H9 (cell line): ENCODE results near the gene ZNF292. TPM values are rescaled to one million over a fixed set of nuclear protein-coding genes. Genes with fewer than 3 reads are reported as not detected.

Experiments used
- DNase-seq: peaks from one replicate; pipeline ENCODE4 v3.0.0-alpha.2; 2017
- H2AFZ ChIP-seq: one replicate; pipeline ENCODE4 v1.6.1; 2013; ENCODE audit warnings: mild to moderate bottlenecking, low read length, control low read depth, moderate library complexity
- H2AK5ac ChIP-seq: 2 replicates; pipeline ENCODE4 v1.6.1; 2013; ENCODE audit warnings: low read length, control low read depth, mixed read lengths; ENCODE audit not compliant: insufficient read length
- H2BK120ac ChIP-seq: one replicate; pipeline ENCODE4 v1.6.1; 2013; ENCODE audit warnings: low read depth, mild to moderate bottlenecking, low read length, control low read depth, inconsistent platforms; ENCODE audit not compliant: poor library complexity, severe bottlenecking
- H2BK12ac ChIP-seq: 2 replicates; pipeline ENCODE4 v1.6.1; 2013; ENCODE audit warnings: low read length, control low read depth, mixed read lengths, low read depth; ENCODE audit not compliant: insufficient read length
- H2BK15ac ChIP-seq: 2 replicates; pipeline ENCODE4 v1.6.1; 2013; ENCODE audit warnings: low read depth, low read length, control low read depth
- H2BK20ac ChIP-seq: one replicate; pipeline ENCODE4 v1.6.1; 2013; ENCODE audit warnings: low read depth, mild to moderate bottlenecking, low read length, control low read depth, inconsistent platforms; ENCODE audit not compliant: poor library complexity, severe bottlenecking
- H2BK5ac ChIP-seq: 2 replicates; pipeline ENCODE4 v1.6.1; 2013; ENCODE audit warnings: low read length, control low read depth, mixed read lengths; ENCODE audit not compliant: insufficient read length
- H3K14ac ChIP-seq: 2 replicates; pipeline ENCODE4 v1.6.1; 2013; ENCODE audit warnings: low read length, control low read depth; ENCODE audit not compliant: insufficient read depth
- H3K18ac ChIP-seq: 2 replicates; pipeline ENCODE4 v1.6.1; 2013; ENCODE audit warnings: low read depth, mild to moderate bottlenecking, mixed read lengths, low read length, control low read depth; ENCODE audit not compliant: insufficient read length
- H3K23ac ChIP-seq: 2 replicates; pipeline ENCODE4 v1.6.1; 2013; ENCODE audit warnings: low read length, control low read depth, mixed read lengths, low read depth; ENCODE audit not compliant: insufficient read length
- H3K23me2 ChIP-seq: 2 replicates; pipeline ENCODE4 v1.6.1; 2013; ENCODE audit warnings: low read depth, mild to moderate bottlenecking, mixed read lengths, low read length, control low read depth; ENCODE audit not compliant: insufficient read length, poor library complexity, severe bottlenecking
- H3K27ac ChIP-seq: 2 replicates; pipeline ENCODE4 v1.5.1; 2013; ENCODE audit warnings: low read length, control low read depth, mixed read lengths, low read depth; ENCODE audit not compliant: insufficient read length
- H3K27me3 ChIP-seq: 2 replicates; pipeline ENCODE4 v1.6.1; 2013; ENCODE audit warnings: low read length, control low read depth, inconsistent platforms; ENCODE audit not compliant: insufficient read depth
- H3K4ac ChIP-seq: 2 replicates; pipeline ENCODE4 v1.6.1; 2013; ENCODE audit warnings: low read depth, mild to moderate bottlenecking, control low read depth, inconsistent platforms, low read length, moderate library complexity
- H3K4me1 ChIP-seq: 2 replicates; pipeline ENCODE4 v1.6.1; 2013; ENCODE audit warnings: low read length, control low read depth, inconsistent platforms; ENCODE audit not compliant: insufficient read depth
- H3K4me2 ChIP-seq: 2 replicates; pipeline ENCODE4 v1.6.1; 2013; ENCODE audit warnings: low read length, control low read depth, mixed read lengths; ENCODE audit not compliant: insufficient read length, insufficient read depth
- H3K56ac ChIP-seq: 2 replicates; pipeline ENCODE4 v1.6.1; 2013; ENCODE audit warnings: low read depth, mild to moderate bottlenecking, mixed read lengths, low read length, control low read depth; ENCODE audit not compliant: insufficient read length
- H3K79me1 ChIP-seq: 2 replicates; pipeline ENCODE4 v1.6.1; 2013; ENCODE audit warnings: low read depth, mild to moderate bottlenecking, moderate library complexity, low read length, control low read depth, inconsistent platforms; ENCODE audit not compliant: insufficient read depth, poor library complexity, severe bottlenecking
- H3K79me2 ChIP-seq: 2 replicates; pipeline ENCODE4 v1.6.1; 2013; ENCODE audit warnings: low read length, control low read depth, inconsistent platforms; ENCODE audit not compliant: insufficient read depth
- H3K9ac ChIP-seq: 2 replicates; pipeline ENCODE4 v1.6.1; 2013; ENCODE audit warnings: low read length, control low read depth, mixed read lengths; ENCODE audit not compliant: insufficient read length; ENCODE audit errors: extremely low read depth
- H3K9me3 ChIP-seq: one replicate; pipeline ENCODE4 v1.6.1; 2013; ENCODE audit warnings: low read depth, low read length, inconsistent platforms; ENCODE audit not compliant: control insufficient read depth
- H3T11ph ChIP-seq: one replicate; pipeline ENCODE4 v1.6.1; 2013; ENCODE audit warnings: mild to moderate bottlenecking, low read length, control low read depth, inconsistent platforms
- H4K20me1 ChIP-seq: one replicate; pipeline ENCODE4 v1.6.1; 2013; ENCODE audit not compliant: control insufficient read depth, insufficient read length, insufficient read depth
- H4K5ac ChIP-seq: 2 replicates; pipeline ENCODE4 v1.6.1; 2013; ENCODE audit warnings: low read depth, mild to moderate bottlenecking, mixed read lengths, low read length, control low read depth; ENCODE audit not compliant: insufficient read length
- H4K8ac ChIP-seq: replicated peaks from 2 replicates; pipeline ENCODE4 v1.6.1; 2013; ENCODE audit warnings: low read length, control low read depth, mixed read lengths, low read depth; ENCODE audit not compliant: insufficient read length
- H4K91ac ChIP-seq: 2 replicates; pipeline ENCODE4 v1.6.1; 2013; ENCODE audit warnings: low read depth, mild to moderate bottlenecking, moderate library complexity, mixed read lengths, low read length, control low read depth; ENCODE audit not compliant: insufficient read length
- H3K27ac Mint-ChIP-seq, 3 experiments: 2 replicates in 2 of 3; 3 replicates in 1 of 3; pipeline ENCODE4 v1.8.0; 2020 to 2021; ENCODE audit warnings: mixed read lengths in 3 of 3, mild to moderate bottlenecking in 1 of 3, moderate library complexity in 1 of 3
- H3K27me3 Mint-ChIP-seq: 2 replicates; pipeline ENCODE4 v1.8.0; 2021; ENCODE audit warnings: low read depth, mild to moderate bottlenecking, moderate library complexity, mixed read lengths
- H3K36me3 Mint-ChIP-seq, 3 experiments: 2 replicates in 2 of 3; 3 replicates in 1 of 3; pipeline ENCODE4 v1.8.0; 2020 to 2021; ENCODE audit warnings: low read depth in 3 of 3, mixed read lengths in 3 of 3; ENCODE audit not compliant: insufficient read depth in 1 of 3
- H3K4me1 Mint-ChIP-seq, 2 experiments: 2 replicates each; pipeline ENCODE4 v1.8.0; 2020; ENCODE audit warnings: mixed read lengths in 2 of 2
- H3K4me3 Mint-ChIP-seq, 2 experiments: 2 replicates in 1 of 2; 3 replicates in 1 of 2; pipeline ENCODE4 v1.8.0; 2020 to 2021; ENCODE audit warnings: mild to moderate bottlenecking in 2 of 2, mixed read lengths in 2 of 2, moderate library complexity in 1 of 2
- H3K9me3 Mint-ChIP-seq, 2 experiments: 2 replicates in 1 of 2; 3 replicates in 1 of 2; pipeline ENCODE4 v1.8.0; 2020; ENCODE audit warnings: mild to moderate bottlenecking in 2 of 2, mixed read lengths in 2 of 2, moderate library complexity in 1 of 2
- CTCF ChIP-seq: fragments of 200-600 bp; sonication (generic); conservative IDR thresholded peaks from 3 replicates; pipeline ENCODE4 v1.8.0; 2021; ENCODE audit warnings: antibody characterized with exemption, mild to moderate bottlenecking
- WGBS: extraction: QIAGEN DNeasy Blood & Tissue Kit; methylation state at CpG from one replicate; pipeline ENCODE4 v1.1.7; 2013; ENCODE audit warnings: missing lambda C conversion rate, low lambda C conversion rate, mixed read lengths; ENCODE audit not compliant: insufficient read length; ENCODE audit errors: extremely low coverage; 5-methylcytosine and 5-hydroxymethylcytosine counted together
- total RNA-seq: library from RNA; stranded (reverse); gene quantifications from 2 replicates; pipeline ENCODE4 v1.2.1, GENCODE V29; 2021

ZNF292 gene
- total RNA-seq, 1 experiment from 2014 or later: 38.7 TPM

GRCh38 chr6:87183687-87184086, 28.3 kb downstream of the ZNF292 start:
- H2AFZ ChIP-seq: no peak overlapping the region
- no CpG with 5 or more reads among the region's 1 CpG for WGBS
- H3K79me1 ChIP-seq: peaks cover 6% of the 10 kb centered on the region
- peaks cover 4 to 32% (median 20%) of the 10 kb centered on the region in 3 experiments; a peak in 6 of 7 replicates for H3K36me3 Mint-ChIP-seq
- no peak overlapping the region for H3T11ph ChIP-seq
- no peaks in the 10 kb centered on the region for H3K9me3 ChIP-seq
- DNase-seq: no peak
- H3K18ac ChIP-seq: no peak overlapping the region
- no peak overlapping the region for H3K27ac ChIP-seq
- no peak overlapping the region for H2BK5ac ChIP-seq
- no peak overlapping the region for H2BK15ac ChIP-seq
- H3K9ac ChIP-seq: no peak overlapping the region
- no peak overlapping the region for H3K23ac ChIP-seq
- no peak overlapping the region for H3K27ac Mint-ChIP-seq
- no peaks in the 10 kb centered on the region for H3K27me3 Mint-ChIP-seq
- no peak overlapping the region for H3K4me3 Mint-ChIP-seq
- no peak overlapping the region for H3K14ac ChIP-seq
- H3K4ac ChIP-seq: no peak overlapping the region
- no peaks in the 10 kb centered on the region for H3K9me3 Mint-ChIP-seq
- peaks cover 31% of the 10 kb centered on the region; the same call in 1 of the 2 replicates for H3K79me2 ChIP-seq
- no peak overlapping the region for H2BK120ac ChIP-seq
- no peak overlapping the region for H4K8ac ChIP-seq
- no peak overlapping the region for H2BK20ac ChIP-seq
- H3K56ac ChIP-seq: no peak overlapping the region
- no peak overlapping the region for H4K5ac ChIP-seq
- H3K4me1 Mint-ChIP-seq: peaks cover 63 to 66% of the 10 kb centered on the region in 2 experiments
- H3K4me2 ChIP-seq: no peak overlapping the region
- peaks cover 16% of the 10 kb centered on the region; the same call in 1 of the 2 replicates for H3K4me1 ChIP-seq
- H4K91ac ChIP-seq: no peak overlapping the region
- no peak overlapping the region for H2BK12ac ChIP-seq
- no peak for TF ChIP-seq CTCF
- no peaks in the 10 kb centered on the region for H4K20me1 ChIP-seq
- H3K27me3 ChIP-seq: no peaks in the 10 kb centered on the region
- no peak overlapping the region for H2AK5ac ChIP-seq
- no peaks in the 10 kb centered on the region for H3K23me2 ChIP-seq
